Measurements from ENCODE around the gene NUDT14. TPM values are rescaled to one million over a fixed set of nuclear protein-coding genes. Genes with fewer than 3 reads are reported as not detected.

NUDT14 gene
- polyA plus RNA-seq: 10 to 100 TPM; 23.7 to 29.2 (median 26.2) TPM

GRCh38 chr14:105180592-105181548, at the start of gene NUDT14:
NUDT14 (minus strand) TSS chr14:105181312; CDS start chr14:105181209, 103 bp downstream.
- WGBS, 3 donors: 1 to 2% (median 2%) methylated on average over 17 to 104 of the region's 106 CpGs
- no peak within 1 kb of the TSS for H3K27ac ChIP-seq (ENCODE audit: low read depth, low read length)

GRCh38 chr14:105229099-105229655, 48.1 kb upstream of the NUDT14 start:
- no peak overlapping the region for H3K27ac ChIP-seq (ENCODE audit: low read depth, low read length)
- WGBS, 3 donors: 72 to 91% (median 91%) methylated on average over 17 to 18 of the region's 18 CpGs

- WGBS, 3 donors: 76 to 79% (median 79%) methylated on average over 16 to 17 of the region's 17 CpGs
- no peak overlapping the region for H3K27ac ChIP-seq (ENCODE audit: low read depth, low read length)
Measured at GRCh38 chr14:105228562-105228961, 47.5 kb upstream of the NUDT14 start.

GRCh38 chr14:105227346-105227745, 46.2 kb upstream of the NUDT14 start:
- H3K27ac ChIP-seq (ENCODE audit: low read depth, low read length): no peak overlapping the region
- WGBS, 3 donors: 97 to 99% (median 97%) methylated on average over 14 of the region's 14 CpGs

- H3K27ac ChIP-seq (ENCODE audit: low read depth, low read length): no peak overlapping the region
- WGBS, 3 donors: 96 to 100% (median 97%) methylated on average over 10 of the region's 10 CpGs
Measured at GRCh38 chr14:105226198-105226597, 45.1 kb upstream of the NUDT14 start.

- WGBS, 3 donors: 82 to 86% (median 83%) methylated on average over 11 of the region's 11 CpGs
- no peak overlapping the region for H3K27ac ChIP-seq (ENCODE audit: low read depth, low read length)
Measured at GRCh38 chr14:105224845-105225570, 43.9 kb upstream of the NUDT14 start.

- no peak overlapping the region for H3K27ac ChIP-seq (ENCODE audit: low read depth, low read length)
- 88 to 90% (median 88%) methylated on average over 15 of the region's 15 CpGs for WGBS, 3 donors
Measured at GRCh38 chr14:105223770-105224544, 42.8 kb upstream of the NUDT14 start.

GRCh38 chr14:105223260-105223659, 42.1 kb upstream of the NUDT14 start:
- 93 to 96% (median 96%) methylated on average over 16 of the region's 16 CpGs for WGBS, 3 donors
- no peak overlapping the region for H3K27ac ChIP-seq (ENCODE audit: low read depth, low read length)

- no peak overlapping the region for H3K27ac ChIP-seq (ENCODE audit: low read depth, low read length)
- WGBS, 3 donors: 62 to 96% (median 96%) methylated on average over 27 of the region's 27 CpGs
Measured at GRCh38 chr14:105221598-105222178, 40.6 kb upstream of the NUDT14 start.

- WGBS, 3 donors: 70 to 86% (median 81%) methylated on average over 29 of the region's 29 CpGs
- no peak overlapping the region for H3K27ac ChIP-seq (ENCODE audit: low read depth, low read length)
Measured at GRCh38 chr14:105220699-105221597, 39.8 kb upstream of the NUDT14 start.

GRCh38 chr14:105219753-105220152, 38.6 kb upstream of the NUDT14 start:
- WGBS, 3 donors: 95 to 96% (median 95%) methylated on average over 15 to 17 of the region's 17 CpGs
- H3K27ac ChIP-seq (ENCODE audit: low read depth, low read length): no peak overlapping the region

GRCh38 chr14:105219043-105219612, 38.0 kb upstream of the NUDT14 start:
- WGBS, 3 donors: 89 to 93% (median 92%) methylated on average over 29 of the region's 29 CpGs
- H3K27ac ChIP-seq (ENCODE audit: low read depth, low read length): no peak overlapping the region

- no peak overlapping the region for H3K27ac ChIP-seq (ENCODE audit: low read depth, low read length)
- 95 to 97% (median 97%) methylated on average over 16 to 19 of the region's 19 CpGs for WGBS, 3 donors
Measured at GRCh38 chr14:105218611-105219010, 37.5 kb upstream of the NUDT14 start.

- 82 to 91% (median 90%) methylated on average over 11 of the region's 11 CpGs for WGBS, 3 donors
- H3K27ac ChIP-seq (ENCODE audit: low read depth, low read length): no peak overlapping the region
Measured at GRCh38 chr14:105217774-105218173, 36.7 kb upstream of the NUDT14 start.

- 86 to 91% (median 87%) methylated on average over 29 to 30 of the region's 30 CpGs for WGBS, 3 donors
- no peak overlapping the region for H3K27ac ChIP-seq (ENCODE audit: low read depth, low read length)
Measured at GRCh38 chr14:105216490-105217247, 35.6 kb upstream of the NUDT14 start.

GRCh38 chr14:105215602-105216001, 34.5 kb upstream of the NUDT14 start:
- no peak overlapping the region for H3K27ac ChIP-seq (ENCODE audit: low read depth, low read length)
- 91 to 99% (median 98%) methylated on average over 3 of the region's 3 CpGs for WGBS, 3 donors
